Cerebellar cortex (tissue), 1 donor: Measurements from ENCODE around the gene DUSP28.

Experiments used
- DNase-seq: peaks from one replicate; pipeline ENCODE4 v3.0.0-alpha.2; 2015; ENCODE audit warnings: low spot score

The DUSP28 gene

DNA sequence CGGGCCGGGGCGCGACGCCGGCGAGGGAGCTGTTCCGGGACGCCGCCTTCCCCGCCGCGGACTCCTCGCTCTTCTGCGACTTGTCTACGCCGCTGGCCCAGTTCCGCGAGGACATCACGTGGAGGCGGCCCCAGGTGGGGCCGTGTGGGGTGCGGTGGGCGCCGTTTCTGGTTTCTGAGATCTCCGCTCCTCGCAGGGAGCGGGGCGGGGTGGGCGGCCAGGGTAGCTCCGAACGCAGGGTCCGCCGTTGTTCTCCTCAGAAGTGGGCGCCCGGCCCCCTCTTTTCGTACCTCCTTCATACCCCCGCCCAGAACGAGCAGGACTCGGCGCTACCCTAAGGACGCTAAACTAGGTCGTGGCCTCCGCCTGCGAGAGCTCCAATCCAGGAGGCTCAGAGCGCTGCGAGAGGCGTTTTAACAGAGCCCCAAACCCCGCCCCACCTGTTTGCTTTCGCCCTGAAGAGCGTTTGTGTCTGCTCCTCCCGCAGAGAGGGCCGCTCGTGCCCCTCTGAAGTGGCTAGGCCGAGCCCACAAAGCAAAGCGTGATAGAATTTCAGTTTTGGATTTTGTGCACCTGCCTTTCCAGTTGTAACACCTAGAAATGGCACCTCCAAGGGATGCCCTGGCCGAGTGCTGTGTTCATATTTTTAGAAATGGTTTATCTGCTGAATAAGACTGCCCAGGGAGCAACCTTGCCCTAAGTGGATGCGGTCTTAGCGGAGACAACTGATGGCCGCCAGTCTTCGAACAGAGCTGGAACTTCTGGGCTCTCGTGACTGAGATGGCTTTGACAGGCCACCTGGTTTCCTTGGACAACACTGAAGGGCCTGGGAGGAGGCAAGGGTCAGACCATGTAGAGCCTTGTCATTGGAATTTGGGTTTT lies 27.0 kb downstream of the DUSP28 start:
- peak; percentile 38 for DNase-seq

DNA sequence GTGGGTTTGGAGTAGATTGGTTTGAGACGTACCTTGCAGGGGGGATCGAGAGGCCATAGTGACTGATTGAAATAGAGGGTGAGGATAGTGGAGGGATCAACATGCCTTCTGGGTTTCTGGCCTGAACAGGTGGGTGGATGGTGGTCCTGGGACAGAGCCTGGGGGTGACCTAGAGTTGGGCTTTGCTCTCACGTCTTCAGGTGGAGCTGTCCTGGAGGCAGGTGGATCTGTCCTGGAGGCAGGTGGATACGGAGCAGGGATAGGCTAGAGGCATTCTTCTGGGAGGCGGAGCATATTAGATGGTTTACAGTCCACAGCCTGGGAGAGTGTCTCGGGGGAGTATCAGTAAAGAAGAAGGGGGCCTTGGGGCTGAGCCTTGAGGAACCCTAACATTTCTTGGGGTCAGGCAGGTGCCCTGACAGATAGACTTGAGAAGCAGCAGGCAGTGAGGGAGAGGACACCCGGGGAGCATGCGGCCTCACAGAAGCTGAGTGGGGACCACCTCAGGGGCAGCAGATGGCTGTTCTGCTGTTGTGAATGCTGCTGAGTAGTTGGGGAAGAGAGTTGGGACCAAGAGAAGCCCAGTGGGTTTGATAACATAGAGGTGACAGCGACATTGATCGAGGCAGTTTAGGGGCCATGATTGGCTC lies 28.0 kb downstream of the DUSP28 start:
- DNase-seq, result no peak

DNA sequence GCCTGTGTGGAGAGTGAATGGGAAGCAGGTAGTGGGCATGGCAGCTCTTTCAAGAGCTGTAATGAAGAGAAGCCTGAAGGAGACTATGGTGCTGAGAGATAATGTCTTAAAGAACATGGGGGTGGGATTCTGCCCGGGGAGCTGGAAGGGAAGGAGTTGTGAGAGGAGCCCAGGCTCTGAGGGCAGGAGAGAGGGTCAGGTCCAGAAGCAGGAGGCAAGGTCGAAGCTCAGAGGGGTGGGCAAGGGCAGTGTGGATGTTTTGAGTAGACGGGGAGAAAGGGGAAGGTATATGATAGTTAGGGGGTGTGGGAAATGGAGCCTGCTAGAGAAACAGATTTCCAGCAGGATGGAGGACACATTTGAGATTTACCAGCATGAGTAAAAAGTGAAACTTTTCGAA lies 28.5 kb downstream of the DUSP28 start:
- DNase-seq, result no peak

DNA sequence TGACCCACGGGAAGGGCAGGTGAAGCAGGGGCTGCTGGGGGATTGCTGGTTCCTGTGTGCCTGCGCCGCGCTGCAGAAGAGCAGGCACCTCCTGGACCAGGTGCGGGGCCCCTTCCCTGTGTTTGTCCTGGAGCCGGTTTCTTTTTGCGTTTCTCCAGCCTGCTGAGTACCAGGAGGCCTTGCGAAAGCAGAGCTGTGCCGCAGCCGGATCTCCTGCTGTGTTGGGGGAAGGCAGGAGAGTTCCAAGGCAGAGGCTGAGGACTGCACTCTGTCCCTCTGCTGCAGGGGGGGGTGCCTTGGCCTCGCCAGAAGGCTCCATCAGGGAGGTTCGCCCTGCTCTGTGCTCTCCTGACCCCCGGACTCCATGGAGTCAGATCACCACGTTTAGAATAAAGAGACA lies 29.2 kb downstream of the DUSP28 start:
- DNase-seq, result no peak

DNA sequence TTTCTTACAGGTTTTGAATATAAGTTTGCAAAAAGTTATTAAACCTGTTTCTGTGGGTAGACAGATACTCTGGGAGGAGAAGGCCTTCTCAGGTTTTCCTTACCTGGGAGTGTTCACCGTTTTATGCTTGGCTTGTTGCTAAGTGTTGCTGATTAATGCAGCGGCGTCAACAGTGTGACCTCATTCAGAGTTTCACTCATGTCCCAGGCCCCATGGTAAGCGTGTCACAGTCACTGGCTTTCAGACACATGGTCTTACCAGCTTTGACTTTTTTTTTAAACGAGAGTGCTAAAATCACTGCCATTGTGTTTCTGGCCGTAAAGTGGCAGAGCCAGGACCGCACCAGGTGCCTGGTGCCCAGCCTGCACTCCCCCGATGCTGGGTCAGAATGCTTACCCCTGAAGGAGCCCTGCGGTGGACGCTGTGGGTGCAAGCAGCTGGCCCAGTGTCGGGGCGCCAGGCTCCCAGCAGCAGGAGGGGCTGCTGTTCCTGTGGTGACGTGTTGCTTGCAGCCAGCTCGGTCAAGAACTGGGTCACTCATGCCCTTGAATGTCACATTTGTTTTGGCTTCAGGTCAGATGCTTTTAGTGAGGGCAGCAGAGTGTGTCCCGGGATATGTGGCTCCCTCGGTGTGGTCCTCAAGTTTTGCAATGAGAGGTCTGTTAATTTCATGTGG lies 29.8 kb downstream of the DUSP28 start:
- DNase-seq, result no peak

DNA sequence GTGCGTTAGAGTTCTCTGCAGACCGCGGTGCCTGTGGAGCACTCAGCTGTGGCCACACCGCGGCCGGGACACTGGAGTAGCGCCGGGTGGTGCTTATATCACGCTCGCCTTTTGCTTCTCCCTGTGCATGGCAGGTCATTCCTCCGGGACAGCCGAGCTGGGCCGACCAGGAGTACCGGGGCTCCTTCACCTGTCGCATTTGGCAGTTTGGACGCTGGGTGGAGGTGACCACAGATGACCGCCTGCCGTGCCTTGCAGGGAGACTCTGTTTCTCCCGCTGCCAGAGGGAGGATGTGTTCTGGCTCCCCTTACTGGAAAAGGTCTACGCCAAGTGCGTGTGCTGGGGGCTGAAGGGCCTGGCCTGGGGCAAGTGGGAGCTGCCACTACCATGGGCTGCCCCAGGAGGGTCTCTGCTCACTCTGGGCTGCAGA lies 30.5 kb downstream of the DUSP28 start:
- DNase-seq, result no peak

DNA sequence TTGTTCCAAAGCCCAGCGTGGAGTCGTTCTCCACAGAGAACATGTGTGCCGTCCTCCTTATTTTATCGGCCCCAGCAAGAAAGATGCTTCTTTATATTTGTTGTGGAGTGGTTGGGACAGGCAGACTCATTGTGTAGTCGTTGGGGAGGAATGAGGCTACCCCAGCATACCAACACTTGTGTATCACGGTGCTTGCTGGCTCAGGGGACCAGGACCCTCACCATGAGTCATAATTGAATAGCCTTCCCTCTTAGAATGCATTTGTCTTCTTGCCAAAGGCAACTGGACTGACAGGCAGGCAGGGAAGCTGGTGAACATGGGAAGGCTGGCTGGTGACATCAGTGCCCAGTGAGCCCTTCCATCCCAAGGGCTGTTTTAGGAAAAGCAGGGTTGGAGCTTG lies 31.1 kb downstream of the DUSP28 start:
- DNase-seq, result no peak

DNA sequence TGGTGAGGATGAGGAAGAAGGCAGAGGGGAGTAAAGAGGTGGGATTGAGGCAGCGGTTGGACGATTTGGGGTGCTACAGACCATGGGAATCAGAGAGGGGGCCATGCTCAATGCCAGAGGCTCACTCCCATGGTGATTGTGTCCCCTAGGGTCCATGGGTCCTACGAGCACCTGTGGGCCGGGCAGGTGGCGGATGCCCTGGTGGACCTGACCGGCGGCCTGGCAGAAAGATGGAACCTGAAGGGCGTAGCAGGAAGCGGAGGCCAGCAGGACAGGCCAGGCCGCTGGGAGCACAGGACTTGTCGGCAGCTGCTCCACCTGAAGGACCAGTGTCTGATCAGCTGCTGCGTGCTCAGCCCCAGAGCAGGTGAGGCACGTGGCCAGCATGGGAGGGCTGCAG lies 31.6 kb downstream of the DUSP28 start:
- no peak for DNase-seq

DNA sequence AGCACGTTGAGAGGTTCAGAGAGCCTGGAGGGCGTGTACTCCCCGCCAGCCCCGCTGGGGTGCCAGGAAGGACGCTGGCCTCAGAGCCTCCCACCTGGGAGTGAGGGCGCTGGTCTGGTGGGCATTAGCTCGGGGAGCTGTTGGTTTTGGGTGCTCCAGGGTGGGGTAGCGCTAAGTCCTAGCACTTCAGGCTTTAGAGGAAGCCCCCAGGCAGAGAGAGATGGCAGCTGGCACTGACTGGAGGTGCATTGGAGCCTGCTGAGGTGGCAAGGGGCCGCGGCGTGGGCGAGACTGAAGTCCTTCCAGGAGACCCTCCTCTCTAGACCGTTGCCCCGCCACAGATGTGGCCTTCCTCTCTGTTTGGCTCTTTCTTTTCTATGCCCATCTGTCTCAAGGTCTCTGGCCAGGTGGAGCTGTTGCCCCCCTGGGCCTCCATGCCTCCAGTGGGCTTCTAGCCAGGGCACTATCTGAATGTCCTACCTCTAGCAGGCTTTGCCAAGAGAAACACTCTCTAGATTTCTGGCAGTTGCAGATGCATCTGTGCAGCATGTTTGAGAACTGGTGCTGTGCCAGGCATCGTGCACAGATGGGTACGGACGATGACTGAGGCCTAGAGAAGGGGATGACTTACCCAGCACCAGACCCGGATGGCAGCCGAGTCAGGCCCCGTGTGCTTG lies 33.0 kb downstream of the DUSP28 start:
- DNase-seq, result no peak

DNA sequence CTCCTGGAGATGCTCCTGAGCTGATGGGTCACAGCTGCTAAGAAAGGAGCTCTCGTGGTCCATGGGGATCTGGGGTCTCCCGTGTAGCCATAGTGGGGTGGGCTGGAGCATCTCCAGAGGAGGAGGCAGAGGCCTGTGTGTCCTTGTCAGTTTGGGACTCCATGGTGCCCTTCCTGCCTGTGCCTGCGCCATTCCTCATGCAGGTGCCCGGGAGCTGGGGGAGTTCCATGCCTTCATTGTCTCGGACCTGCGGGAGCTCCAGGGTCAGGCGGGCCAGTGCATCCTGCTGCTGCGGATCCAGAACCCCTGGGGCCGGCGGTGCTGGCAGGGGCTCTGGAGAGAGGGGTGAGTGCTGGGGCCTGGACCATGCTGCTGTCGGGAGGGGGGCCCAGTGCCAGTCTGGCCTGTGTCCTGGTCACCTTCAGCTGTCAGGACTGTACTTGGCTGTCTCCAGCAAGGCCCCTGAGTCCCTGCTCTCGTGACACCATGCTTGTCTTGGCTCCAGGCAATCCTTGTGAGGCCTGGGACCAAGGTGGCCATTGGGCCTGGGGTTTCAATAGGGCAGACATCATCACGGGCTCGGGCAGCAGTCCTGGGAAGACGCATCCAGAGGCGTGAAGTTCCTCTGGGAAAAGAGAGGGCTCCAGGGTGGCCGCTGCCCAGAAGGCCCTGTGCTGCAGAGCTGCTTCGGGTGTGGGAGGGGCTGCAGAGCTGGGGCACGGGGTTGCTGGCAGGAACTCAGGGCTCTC lies 33.7 kb downstream of the DUSP28 start:
- no peak for DNase-seq

DNA sequence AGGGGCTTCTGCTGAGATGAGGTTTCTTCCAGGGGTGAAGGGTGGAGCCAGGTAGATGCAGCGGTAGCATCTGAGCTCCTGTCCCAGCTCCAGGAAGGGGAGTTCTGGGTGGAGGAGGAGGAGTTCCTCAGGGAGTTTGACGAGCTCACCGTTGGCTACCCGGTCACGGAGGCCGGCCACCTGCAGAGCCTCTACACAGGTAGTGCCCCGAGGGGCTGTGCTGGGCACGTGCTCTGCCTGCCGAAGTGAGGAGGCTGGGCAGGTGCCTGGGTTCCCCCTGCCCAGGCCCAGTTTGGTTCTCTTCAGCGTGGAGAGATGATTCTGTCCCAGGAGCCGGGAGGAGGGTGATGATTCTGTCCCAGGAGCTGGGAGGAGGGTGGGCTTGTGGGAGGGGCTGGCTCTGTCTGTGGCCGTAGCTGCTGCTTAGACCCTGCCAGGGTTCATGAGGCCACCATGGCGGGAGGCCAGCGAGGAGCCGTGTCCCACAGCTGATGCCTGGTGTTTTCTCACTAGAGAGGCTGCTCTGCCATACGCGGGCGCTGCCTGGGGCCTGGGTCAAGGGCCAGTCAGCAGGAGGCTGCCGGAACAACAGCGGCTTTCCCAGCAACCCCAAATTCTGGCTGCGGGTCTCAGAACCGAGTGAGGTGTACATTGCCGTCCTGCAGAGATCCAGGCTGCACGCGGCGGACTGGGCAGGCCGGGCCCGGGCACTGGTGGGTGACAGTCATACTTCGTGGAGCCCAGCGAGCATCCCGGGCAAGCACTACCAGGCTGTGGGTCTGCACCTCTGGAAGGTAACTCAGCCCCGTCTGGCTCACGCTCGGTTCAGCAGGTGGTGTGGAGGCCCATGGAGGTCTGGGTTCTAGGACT lies 34.6 kb downstream of the DUSP28 start:
- DNase-seq, result no peak

DNA sequence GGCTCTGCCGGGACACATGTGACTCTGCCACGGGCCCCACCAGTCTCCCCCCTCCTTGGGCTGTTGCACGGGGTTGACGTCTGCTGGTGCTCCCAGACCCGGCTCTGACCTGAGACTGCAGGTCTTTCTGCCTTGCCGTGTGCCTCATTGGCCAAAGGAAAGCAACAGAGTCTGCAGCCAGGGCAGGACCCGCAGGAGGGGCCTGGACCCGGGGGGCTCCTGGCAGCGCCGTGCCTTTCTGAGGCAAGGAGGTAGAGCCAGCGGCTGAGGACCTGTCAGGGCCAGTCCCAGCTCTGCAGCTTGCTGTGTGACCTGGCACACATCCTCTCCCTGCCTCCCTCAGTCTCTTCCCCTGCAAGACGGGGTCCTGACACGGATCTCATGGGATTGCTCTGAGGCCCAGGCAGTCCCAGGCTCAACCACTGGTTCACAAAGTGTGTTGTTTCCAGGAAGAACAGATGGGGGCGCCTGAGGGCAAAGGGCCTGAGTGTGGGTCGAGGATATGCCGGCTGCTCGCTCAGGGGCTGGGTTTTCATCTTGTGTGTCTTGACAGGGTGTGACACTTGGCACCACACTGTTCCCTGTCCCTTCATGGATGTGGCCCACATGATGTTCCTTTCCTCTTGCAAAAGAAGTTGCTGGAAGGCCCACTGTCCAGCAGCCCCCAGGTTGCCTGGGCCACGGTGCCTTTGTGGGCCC lies 35.4 kb downstream of the DUSP28 start:
- peak; percentile 51 for DNase-seq

DNA sequence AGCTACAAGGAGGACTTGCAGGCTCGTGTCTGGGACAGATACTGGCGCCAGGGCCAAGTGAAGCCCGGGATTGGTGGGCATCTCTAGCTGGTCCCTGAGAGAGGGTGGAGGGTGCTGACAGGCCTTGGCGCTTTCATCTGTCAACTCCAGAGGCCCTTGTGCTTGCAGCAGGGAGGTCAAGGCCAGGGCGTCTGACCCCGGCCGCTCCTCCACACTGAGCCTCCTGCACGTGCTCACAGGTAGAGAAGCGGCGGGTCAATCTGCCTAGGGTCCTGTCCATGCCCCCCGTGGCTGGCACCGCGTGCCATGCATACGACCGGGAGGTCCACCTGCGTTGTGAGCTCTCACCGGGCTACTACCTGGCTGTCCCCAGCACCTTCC lies 35.9 kb downstream of the DUSP28 start:
- no peak for DNase-seq

DNA sequence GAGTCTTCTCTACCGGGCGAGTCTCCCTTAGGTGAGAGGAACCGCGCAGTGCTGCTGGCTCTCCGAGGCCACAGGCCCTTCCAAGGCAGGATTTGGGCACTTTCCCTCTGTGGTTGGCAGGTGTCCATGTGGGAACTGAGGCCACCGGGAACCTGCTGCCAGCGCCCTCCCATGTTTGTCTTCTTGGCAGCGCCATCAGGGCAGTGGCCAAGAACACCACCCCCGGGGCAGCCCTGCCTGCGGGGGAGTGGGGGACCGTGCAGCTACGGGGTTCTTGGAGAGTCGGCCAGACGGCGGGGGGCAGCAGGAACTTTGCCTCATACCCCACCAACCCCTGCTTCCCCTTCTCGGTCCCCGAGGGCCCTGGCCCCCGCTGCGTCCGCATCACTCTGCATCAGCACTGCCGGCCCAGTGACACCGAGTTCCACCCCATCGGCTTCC lies 36.4 kb downstream of the DUSP28 start:
- DNase-seq, result peak; percentile 92

DNA sequence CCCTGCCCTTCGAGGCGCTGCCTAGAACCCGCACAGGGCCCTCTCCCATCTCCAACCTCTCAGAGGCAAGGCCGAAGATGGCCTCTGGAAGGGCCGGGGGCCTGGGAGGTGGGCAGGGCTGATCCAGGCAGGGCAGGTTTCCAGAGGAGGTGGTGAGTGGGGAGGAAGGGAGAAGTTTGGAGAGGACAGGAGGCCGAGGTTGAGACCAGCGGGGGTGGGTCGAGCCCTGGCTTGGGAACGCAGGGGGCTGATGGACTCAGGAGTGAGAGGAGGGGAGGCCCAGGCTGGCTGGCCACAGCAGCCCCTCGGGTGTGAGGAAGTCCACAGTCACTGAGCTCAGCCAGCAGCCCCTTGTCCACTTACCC lies 36.9 kb downstream of the DUSP28 start:
- no peak for DNase-seq

DNA sequence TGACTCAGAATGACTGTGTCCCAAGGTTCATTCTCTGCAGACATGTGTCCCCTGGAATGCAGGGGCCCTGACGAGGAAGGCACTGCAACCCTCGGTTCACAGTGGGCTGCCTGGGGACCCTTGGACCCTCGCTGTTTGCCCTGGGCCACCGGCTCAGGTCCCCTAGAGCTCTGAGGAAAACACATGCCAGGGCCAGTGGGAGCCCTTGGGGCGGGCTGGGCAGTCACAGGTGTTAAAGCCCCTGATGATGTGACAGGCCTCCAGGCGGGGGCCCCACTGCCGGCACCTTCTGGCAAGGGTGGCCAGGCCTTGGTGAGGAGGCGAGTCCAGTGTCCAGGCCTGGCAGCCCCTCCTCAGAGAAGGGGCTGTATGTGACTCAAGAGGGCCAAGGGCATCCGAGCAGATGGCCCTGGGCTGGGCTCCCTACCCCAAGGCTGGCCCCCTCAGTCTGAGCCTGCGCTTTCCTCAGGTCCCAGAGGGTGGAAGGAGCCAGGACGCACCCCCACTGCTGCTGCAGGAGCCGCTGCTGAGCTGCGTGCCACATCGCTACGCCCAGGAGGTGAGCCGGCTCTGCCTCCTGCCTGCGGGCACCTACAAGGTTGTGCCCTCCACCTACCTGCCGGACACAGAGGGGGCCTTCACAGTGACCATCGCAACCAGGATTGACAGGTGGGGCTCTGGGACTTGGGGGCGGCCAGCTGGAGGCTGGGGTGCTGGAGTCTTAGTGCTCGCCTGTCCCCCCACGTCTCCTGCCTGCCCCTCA lies 37.4 kb downstream of the DUSP28 start:
- no peak for DNase-seq

DNA sequence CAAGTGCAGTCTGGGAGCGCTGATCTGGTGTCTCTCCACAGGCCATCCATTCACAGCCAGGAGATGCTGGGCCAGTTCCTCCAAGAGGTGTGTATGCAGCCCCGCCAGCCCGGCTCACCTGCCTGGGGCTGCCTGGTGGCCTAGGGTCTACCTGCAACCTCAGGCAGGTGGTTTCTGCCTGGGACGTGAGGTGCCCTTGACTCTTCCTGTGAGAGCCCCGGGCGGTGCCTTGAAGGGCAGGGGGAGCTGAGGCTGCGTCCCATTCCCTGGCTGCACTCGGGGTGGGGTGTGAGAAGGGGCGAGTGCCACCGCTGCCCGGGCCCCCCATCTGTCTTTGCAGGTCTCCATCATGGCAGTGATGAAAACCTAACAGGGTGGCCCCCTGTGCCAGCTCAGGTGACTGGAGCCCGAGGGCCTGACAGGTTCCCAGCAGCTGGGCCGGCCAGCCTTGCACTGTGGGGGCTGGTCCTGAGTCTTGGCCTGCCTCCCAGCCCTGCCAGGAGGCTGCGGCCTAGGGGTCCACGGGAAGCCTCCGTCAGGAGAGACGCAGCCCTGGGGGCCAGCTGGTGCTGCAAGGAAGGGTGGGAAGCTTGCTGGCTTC lies 38.3 kb downstream of the DUSP28 start:
- no peak for DNase-seq

DNA sequence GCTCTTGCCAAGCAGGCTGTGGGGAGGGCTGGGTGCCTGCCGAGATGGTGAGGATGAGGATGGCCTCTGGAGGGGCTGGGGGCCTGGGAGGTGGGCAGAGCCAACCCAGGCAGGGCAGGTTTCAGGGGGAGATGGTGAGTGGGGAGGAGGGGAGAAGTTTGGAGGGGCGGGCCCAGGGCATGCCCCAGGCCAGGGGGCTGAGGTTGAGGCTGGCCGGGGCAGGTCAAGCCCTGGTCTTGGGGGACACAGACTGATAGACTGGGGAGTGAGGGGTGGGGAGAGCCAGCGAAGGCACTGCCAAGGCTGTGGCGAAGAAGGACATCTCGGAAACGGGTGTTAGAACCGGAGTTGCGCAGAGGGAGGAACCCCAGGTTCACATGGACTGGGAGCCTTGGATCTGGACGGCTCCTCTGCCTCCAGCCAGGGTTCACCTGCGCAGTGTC lies 39.0 kb downstream of the DUSP28 start:
- no peak for DNase-seq

DNA sequence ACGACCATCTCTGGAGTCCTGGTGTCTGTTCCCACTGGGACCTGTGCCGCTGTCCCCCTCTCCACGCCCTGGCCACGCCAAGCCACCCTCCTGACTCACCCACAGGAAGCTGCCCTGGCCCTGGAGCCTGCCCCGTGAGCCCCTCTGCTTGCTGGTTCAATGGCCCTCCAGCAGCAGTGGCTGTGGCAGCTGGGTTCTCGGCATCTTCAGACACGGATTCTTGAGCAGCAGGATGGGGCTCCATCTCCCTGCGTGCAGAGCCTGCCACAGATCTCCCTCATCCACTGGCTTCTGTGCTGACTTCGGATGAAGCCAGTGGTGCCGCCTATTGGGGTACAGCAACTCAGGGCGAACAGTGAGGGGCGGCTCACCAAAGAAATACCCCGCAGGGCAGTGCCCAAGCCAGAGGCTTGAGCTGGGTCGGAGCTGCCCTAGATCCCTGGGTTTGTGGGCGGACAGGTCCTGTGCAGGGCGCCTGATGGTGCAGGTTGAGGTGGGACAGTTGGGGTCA lies 40.3 kb downstream of the DUSP28 start:
- no peak for DNase-seq
